Colonic mucosa (tissue), 4 donors: ENCODE results near the gene PPP1R14C. TPM values are rescaled to one million over a fixed set of nuclear protein-coding genes. Genes with fewer than 3 reads are reported as not detected.

Source experiments
- DNase-seq: peaks from one replicate; pipeline ENCODE4 v3.0.0-alpha.2; 2020
- H3K27ac ChIP-seq: fragments of 200-600 bp; one replicate; pipeline ENCODE4 v1.8.0; 2021
- H3K27me3 ChIP-seq: fragments of 200-600 bp; one replicate; pipeline ENCODE4 v1.8.0; 2021
- H3K36me3 ChIP-seq: fragments of 200-600 bp; one replicate; pipeline ENCODE4 v1.8.0; 2021
- H3K4me1 ChIP-seq: fragments of 200-600 bp; one replicate; pipeline ENCODE4 v1.8.0; 2021; ENCODE audit warnings: mild to moderate bottlenecking
- H3K4me3 ChIP-seq: fragments of 200-600 bp; one replicate; pipeline ENCODE4 v1.8.0; 2021
- H3K9ac ChIP-seq, 2 donors: one replicate each; pipeline ENCODE4 v1.7.0; 2013; ENCODE audit warnings: control low read depth in 2 of 2, low read depth in 2 of 2, low read length in 2 of 2
- H3K9me3 ChIP-seq: fragments of 200-600 bp; one replicate; pipeline ENCODE4 v1.8.0; 2021
- intact Hi-C: fragments of 100-400 bp; cut with DNase I; formaldehyde crosslinking; loops from one replicate; pipeline ENCODE4 v1.14.1; 2022
- total RNA-seq, 2 donors: library from RNA; stranded (reverse); fragmentation: NEBNext Ultra II Directional in 1 of 2; extraction: Animal tissue kit (Norgen Biotek cat#: 25700) in 1 of 2; gene quantifications; one replicate each; pipeline ENCODE4 v1.2.1, GENCODE V29; 2021
- TF ChIP-seq, protein P1 (sequence below): fragments of 200-600 bp; IDR thresholded peaks from one replicate; pipeline ENCODE4 v1.8.0; 2022; ENCODE audit warnings: antibody characterized with exemption, mild to moderate bottlenecking
- donor health status: healthy.
- donor health status: DM: no; HTN: no; CAD: no.
- donor health status: DM: no; HTN: no; CAD: no.

The PPP1R14C gene
- total RNA-seq, 2 donors from 2014 or later = 23.7 to 27.3 TPM

GRCh38 chr6:150297327-150298029 lies 154.6 kb downstream of the PPP1R14C start:
- no peak overlapping the region for H3K4me3 ChIP-seq
- H3K27ac ChIP-seq = no peak overlapping the region

GRCh38 chr6:150298030-150298380 lies 155.2 kb downstream of the PPP1R14C start:
- Histone ChIP-seq H3K9ac (no peak overlapping the region), H3K27me3 (no peaks in the 10 kb centered on the region), H3K36me3 (no peaks in the 10 kb centered on the region), H3K4me1 (peaks cover 4% of the 10 kb centered on the region), H3K27ac (no peak overlapping the region), H3K9me3 (no peaks in the 10 kb centered on the region), H3K4me3 (no peak overlapping the region)
- TF ChIP-seq, protein P1, sequence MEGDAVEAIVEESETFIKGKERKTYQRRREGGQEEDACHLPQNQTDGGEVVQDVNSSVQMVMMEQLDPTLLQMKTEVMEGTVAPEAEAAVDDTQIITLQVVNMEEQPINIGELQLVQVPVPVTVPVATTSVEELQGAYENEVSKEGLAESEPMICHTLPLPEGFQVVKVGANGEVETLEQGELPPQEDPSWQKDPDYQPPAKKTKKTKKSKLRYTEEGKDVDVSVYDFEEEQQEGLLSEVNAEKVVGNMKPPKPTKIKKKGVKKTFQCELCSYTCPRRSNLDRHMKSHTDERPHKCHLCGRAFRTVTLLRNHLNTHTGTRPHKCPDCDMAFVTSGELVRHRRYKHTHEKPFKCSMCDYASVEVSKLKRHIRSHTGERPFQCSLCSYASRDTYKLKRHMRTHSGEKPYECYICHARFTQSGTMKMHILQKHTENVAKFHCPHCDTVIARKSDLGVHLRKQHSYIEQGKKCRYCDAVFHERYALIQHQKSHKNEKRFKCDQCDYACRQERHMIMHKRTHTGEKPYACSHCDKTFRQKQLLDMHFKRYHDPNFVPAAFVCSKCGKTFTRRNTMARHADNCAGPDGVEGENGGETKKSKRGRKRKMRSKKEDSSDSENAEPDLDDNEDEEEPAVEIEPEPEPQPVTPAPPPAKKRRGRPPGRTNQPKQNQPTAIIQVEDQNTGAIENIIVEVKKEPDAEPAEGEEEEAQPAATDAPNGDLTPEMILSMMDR = no peak
- no peak for DNase-seq
- intact Hi-C loops = no loop called here

More at GRCh38 chr6:150297327-150298029, 154.6 kb downstream of the PPP1R14C start:
- H3K9me3 ChIP-seq = no peaks in the 10 kb centered on the region
- peaks cover 4% of the 10 kb centered on the region for H3K4me1 ChIP-seq
- intact Hi-C loops = no loop called here
- TF ChIP-seq, protein P1 = no peak
- no peaks in the 10 kb centered on the region for H3K27me3 ChIP-seq
- H3K9ac ChIP-seq = no peak overlapping the region
- no peaks in the 10 kb centered on the region for H3K36me3 ChIP-seq
- peak; percentile 59 for DNase-seq

GRCh38 chr6:150298676-150299075 lies 155.8 kb downstream of the PPP1R14C start:
- TF ChIP-seq, protein P1 = no peak
- Histone ChIP-seq H3K4me3 (no peak overlapping the region), H3K36me3 (no peaks in the 10 kb centered on the region), H3K4me1 (peaks cover 4% of the 10 kb centered on the region), H3K27me3 (no peaks in the 10 kb centered on the region), H3K9ac (no peak overlapping the region), H3K27ac (no peak overlapping the region), H3K9me3 (no peaks in the 10 kb centered on the region)
- intact Hi-C loops = no loop called here
- no peak for DNase-seq

Other genes with a start within 250 kb of the PPP1R14C start
- gene RAET1E, start 244.9 kb upstream of the PPP1R14C start, total RNA-seq = under 1 TPM in 1 of 2 donors, not detected in 1; 0.21 TPM
- gene RAET1G, start 219.9 kb upstream of the PPP1R14C start, total RNA-seq = under 1 TPM in 1 of 2 donors, not detected in 1; 0.27 TPM
- under 1 TPM; 0.19 to 0.47 TPM for gene ULBP2, start 201.0 kb upstream of the PPP1R14C start, total RNA-seq
- not detected for gene ULBP1, start 179.1 kb upstream of the PPP1R14C start, total RNA-seq
- gene RAET1L, start 117.5 kb upstream of the PPP1R14C start, total RNA-seq = 1 to 10 TPM in 1 of 2 donors, under 1 TPM in 1; 0.24 to 3.2 TPM
- gene ULBP3, start 73.9 kb upstream of the PPP1R14C start, total RNA-seq = 1 to 10 TPM; 1.8 to 1.9 TPM
- gene IYD, start 226.0 kb downstream of the PPP1R14C start, total RNA-seq = 10 to 100 TPM in 1 of 2 donors, 1 to 10 TPM in 1; 8.7 to 10.4 TPM